Hepatocyte (in vitro differentiated cells): ENCODE data around the gene ZFP92.

Experiments used
- CTCF ChIP-seq: fragments of 200-600 bp; sonication (generic); IDR thresholded peaks from 2 replicates; pipeline ENCODE4 v1.5.1; 2016; ENCODE audit warnings: antibody characterized with exemption, mild to moderate bottlenecking; ENCODE audit not compliant: poor library complexity
- EZH2 ChIP-seq: fragments of 200-600 bp; sonication (generic); IDR thresholded peaks from 2 replicates; pipeline ENCODE4 v1.6.1; 2016; ENCODE audit warnings: antibody characterized with exemption, mild to moderate bottlenecking, borderline replicate concordance
- EZH2phosphoT487 ChIP-seq: fragments of 200-600 bp; sonication (generic); IDR thresholded peaks from one replicate; pipeline ENCODE4 v1.6.1; 2018; ENCODE audit warnings: antibody characterized with exemption, mild to moderate bottlenecking, low read depth, moderate library complexity; ENCODE audit not compliant: unreplicated experiment, severe bottlenecking

- TF ChIP-seq CTCF, result no peak
- no peak for TF ChIP-seq EZH2
- TF ChIP-seq EZH2phosphoT487, result no peak
Observed at GRCh38 chrX:153394612-153395011, 16.7 kb upstream of the ZFP92 start.
